ENCODE results near the gene C3orf49.

The C3orf49 gene

GRCh38 chr3:63864965-63865327, 45.8 kb downstream of the C3orf49 start:
- TF ChIP-seq, protein P1, sequence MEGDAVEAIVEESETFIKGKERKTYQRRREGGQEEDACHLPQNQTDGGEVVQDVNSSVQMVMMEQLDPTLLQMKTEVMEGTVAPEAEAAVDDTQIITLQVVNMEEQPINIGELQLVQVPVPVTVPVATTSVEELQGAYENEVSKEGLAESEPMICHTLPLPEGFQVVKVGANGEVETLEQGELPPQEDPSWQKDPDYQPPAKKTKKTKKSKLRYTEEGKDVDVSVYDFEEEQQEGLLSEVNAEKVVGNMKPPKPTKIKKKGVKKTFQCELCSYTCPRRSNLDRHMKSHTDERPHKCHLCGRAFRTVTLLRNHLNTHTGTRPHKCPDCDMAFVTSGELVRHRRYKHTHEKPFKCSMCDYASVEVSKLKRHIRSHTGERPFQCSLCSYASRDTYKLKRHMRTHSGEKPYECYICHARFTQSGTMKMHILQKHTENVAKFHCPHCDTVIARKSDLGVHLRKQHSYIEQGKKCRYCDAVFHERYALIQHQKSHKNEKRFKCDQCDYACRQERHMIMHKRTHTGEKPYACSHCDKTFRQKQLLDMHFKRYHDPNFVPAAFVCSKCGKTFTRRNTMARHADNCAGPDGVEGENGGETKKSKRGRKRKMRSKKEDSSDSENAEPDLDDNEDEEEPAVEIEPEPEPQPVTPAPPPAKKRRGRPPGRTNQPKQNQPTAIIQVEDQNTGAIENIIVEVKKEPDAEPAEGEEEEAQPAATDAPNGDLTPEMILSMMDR (IDR thresholded peaks at IDR 0.05; ENCODE audit: low read depth, low read length, missing control alignments), result no peak
- H3K4me3 ChIP-seq (replicated peaks; ENCODE audit: low read depth, low read length), result peak overlapping the region; percentile 56
- no peak for DNase-seq (ENCODE audit: extremely low read depth, low read depth)

- TF ChIP-seq, protein P1 (IDR thresholded peaks at IDR 0.05; ENCODE audit: low read depth, low read length, missing control alignments), result no peak
- DNase-seq (ENCODE audit: extremely low read depth, low read depth), result no peak
- no peak overlapping the region for H3K4me3 ChIP-seq (replicated peaks; ENCODE audit: low read depth, low read length)
These were observed 48.1 kb downstream of the C3orf49 start for GRCh38 chr3:63867225-63867624.

DNA sequence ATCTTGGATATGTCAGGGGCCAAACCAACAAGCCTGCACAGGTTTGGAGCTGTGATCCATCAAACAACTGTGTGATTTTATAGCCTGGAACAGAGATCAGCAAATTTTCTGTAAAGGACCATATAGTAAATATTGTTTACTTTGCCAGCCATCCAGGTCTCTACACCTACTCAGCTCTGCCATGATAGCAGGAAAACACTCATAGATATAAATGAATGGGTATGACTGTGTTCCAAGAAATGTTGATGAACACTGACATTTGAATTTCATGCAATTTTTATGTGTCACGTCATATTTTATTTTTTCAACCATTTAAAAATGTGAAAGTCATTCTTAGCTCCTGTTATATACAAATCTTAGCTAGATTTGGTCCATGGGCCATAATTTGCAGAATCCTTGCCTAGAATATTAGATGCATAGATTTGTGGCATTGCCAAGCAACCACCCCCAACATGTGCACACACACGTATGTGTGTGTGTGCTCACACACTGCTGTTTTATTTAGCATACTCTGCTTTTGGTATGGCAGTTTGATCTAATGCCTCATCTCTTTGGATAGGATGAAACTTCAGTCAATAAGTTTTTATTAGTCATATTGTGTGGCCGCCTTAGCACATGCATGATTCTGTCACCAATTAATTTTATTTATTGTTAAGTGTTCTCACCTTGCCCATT, 51.0 kb downstream of the C3orf49 start:
- DNase-seq (ENCODE audit: extremely low read depth, low read depth), result no peak
- H3K4me3 ChIP-seq (replicated peaks; ENCODE audit: low read depth, low read length), result no peak overlapping the region
- TF ChIP-seq, protein P1 (IDR thresholded peaks at IDR 0.05; ENCODE audit: low read depth, low read length, missing control alignments), result no peak

- DNase-seq (ENCODE audit: extremely low read depth, low read depth), result no peak
- TF ChIP-seq, protein P1 (IDR thresholded peaks at IDR 0.05; ENCODE audit: low read depth, low read length, missing control alignments), result no peak
- H3K4me3 ChIP-seq (replicated peaks; ENCODE audit: low read depth, low read length), result no peak overlapping the region
These were observed 51.5 kb downstream of the C3orf49 start for GRCh38 chr3:63870615-63871005.

- H3K4me3 ChIP-seq (replicated peaks; ENCODE audit: low read depth, low read length), result no peak overlapping the region
These were observed 53.2 kb downstream of the C3orf49 start for GRCh38 chr3:63872135-63872924.

GRCh38 chr3:63874769-63875168, 55.7 kb downstream of the C3orf49 start:
- no peak for DNase-seq (ENCODE audit: extremely low read depth, low read depth)
- no peak overlapping the region for H3K4me3 ChIP-seq (replicated peaks; ENCODE audit: low read depth, low read length)
- TF ChIP-seq, protein P1 (IDR thresholded peaks at IDR 0.05; ENCODE audit: low read depth, low read length, missing control alignments), result no peak

More at GRCh38 chr3:63872135-63872924, 53.2 kb downstream of the C3orf49 start:
- peak; percentile 35 for DNase-seq (ENCODE audit: extremely low read depth, low read depth)
- TF ChIP-seq, protein P1 (IDR thresholded peaks at IDR 0.05; ENCODE audit: low read depth, low read length, missing control alignments), result no peak

All from HFF-Myc (cell line).